Measurements from ENCODE around the gene CA11. TPM values are rescaled to one million over a fixed set of nuclear protein-coding genes. Genes with fewer than 3 reads are reported as not detected.

CA11 gene
- total RNA-seq, 1 donor from 2014 or later, result 9.5 TPM

DNA sequence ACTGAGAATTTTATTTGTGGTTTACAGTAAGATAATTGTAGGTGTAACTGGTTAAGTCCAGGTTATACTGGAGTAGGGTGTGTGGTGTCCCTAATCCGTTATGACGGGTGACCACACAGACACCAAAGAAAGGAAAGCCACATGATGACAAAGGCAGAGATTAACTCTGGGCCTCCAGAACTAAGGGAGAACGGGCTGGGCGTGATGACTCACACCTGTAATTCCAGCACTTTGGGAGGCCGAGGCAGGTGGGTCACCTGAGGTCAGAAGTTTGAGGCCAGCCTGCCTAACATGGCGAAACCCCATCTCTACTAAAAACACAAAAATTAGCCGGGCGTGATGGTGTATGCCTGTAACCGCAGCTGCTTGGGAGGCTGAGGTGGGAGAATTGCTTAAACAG lies 39.6 kb upstream of the CA11 start:
- Histone ChIP-seq H4K20me1 (ENCODE audit: insufficient read depth, low read length) (no peaks in the 10 kb centered on the region), H3K4me2 (ENCODE audit: low read length) (no peak overlapping the region), H3K9me3 (ENCODE audit: insufficient read depth, low read depth, low read length) (no peaks in the 10 kb centered on the region), H2AFZ (ENCODE audit: low read depth, low read length) (no peak overlapping the region), H3K4me1 (ENCODE audit: insufficient read depth, low read length) (peaks cover 6% of the 10 kb centered on the region), H3K36me3 (ENCODE audit: insufficient read depth, low read length) (no peaks in the 10 kb centered on the region), H3K4me3 (ENCODE audit: insufficient read depth, low read depth, low read length) (no peak overlapping the region), H3K27me3 (ENCODE audit: insufficient read depth, low read length) (peaks cover 7% of the 10 kb centered on the region), H3K9ac (ENCODE audit: low read length) (no peak overlapping the region), H3K79me2 (ENCODE audit: insufficient read depth, low read length) (no peaks in the 10 kb centered on the region), H3K27ac (ENCODE audit: low read depth, low read length) (no peak overlapping the region)
- no peaks in the 10 kb centered on the region for H3K9me3 Mint-ChIP-seq (ENCODE audit: unreplicated experiment)
- DNase-seq (ENCODE audit: low read depth) (no peak), FAIRE-seq (no peak)
- H3K27me3 Mint-ChIP-seq (ENCODE audit: low read depth, unreplicated experiment), result peaks cover 11% of the 10 kb centered on the region
- H3K4me3 Mint-ChIP-seq (ENCODE audit: unreplicated experiment), result no peak overlapping the region
- H3K4me1 Mint-ChIP-seq (ENCODE audit: low read depth, unreplicated experiment), result no peaks in the 10 kb centered on the region
- H3K27ac Mint-ChIP-seq (ENCODE audit: unreplicated experiment), result no peak overlapping the region
- no peaks in the 10 kb centered on the region for H3K36me3 Mint-ChIP-seq (ENCODE audit: low read depth, unreplicated experiment)
- TF ChIP-seq CTCF (IDR thresholded peaks at IDR 0.05; ENCODE audit: insufficient read depth, low read depth, low read length), result no peak
- no peak for TF ChIP-seq EZH2 (IDR thresholded peaks at IDR 0.05; ENCODE audit: insufficient read depth, low read length)

GRCh38 chr19:48683349-48683748 lies 37.4 kb upstream of the CA11 start:
- Histone ChIP-seq H4K20me1 (ENCODE audit: insufficient read depth, low read length) (no peaks in the 10 kb centered on the region), H3K9me3 (ENCODE audit: insufficient read depth, low read depth, low read length) (no peaks in the 10 kb centered on the region), H3K36me3 (ENCODE audit: insufficient read depth, low read length) (no peaks in the 10 kb centered on the region), H3K4me2 (ENCODE audit: low read length) (peak overlapping the region; percentile 81), H2AFZ (ENCODE audit: low read depth, low read length) (peak overlapping the region; percentile 83), H3K9ac (ENCODE audit: low read length) (peak overlapping the region; percentile 27), H3K27me3 (ENCODE audit: insufficient read depth, low read length) (peaks cover 7% of the 10 kb centered on the region), H3K27ac (ENCODE audit: low read depth, low read length) (no peak overlapping the region), H3K4me1 (ENCODE audit: insufficient read depth, low read length) (peaks cover 6% of the 10 kb centered on the region), H3K79me2 (ENCODE audit: insufficient read depth, low read length) (no peaks in the 10 kb centered on the region), H3K4me3 (ENCODE audit: insufficient read depth, low read depth, low read length) (peak overlapping the region; percentile 57)
- DNase-seq (ENCODE audit: low read depth), result peak; percentile 52
- TF ChIP-seq EZH2 (IDR thresholded peaks at IDR 0.05; ENCODE audit: insufficient read depth, low read length) (no peak), CTCF (IDR thresholded peaks at IDR 0.05; ENCODE audit: insufficient read depth, low read depth, low read length) (no peak)
- Mint-ChIP-seq H3K27me3 (ENCODE audit: low read depth, unreplicated experiment) (peaks cover 11% of the 10 kb centered on the region), H3K9me3 (ENCODE audit: unreplicated experiment) (no peaks in the 10 kb centered on the region), H3K36me3 (ENCODE audit: low read depth, unreplicated experiment) (no peaks in the 10 kb centered on the region), H3K4me3 (ENCODE audit: unreplicated experiment) (no peak overlapping the region), H3K4me1 (ENCODE audit: low read depth, unreplicated experiment) (no peaks in the 10 kb centered on the region), H3K27ac (ENCODE audit: unreplicated experiment) (no peak overlapping the region)
- no peak for FAIRE-seq

DNA sequence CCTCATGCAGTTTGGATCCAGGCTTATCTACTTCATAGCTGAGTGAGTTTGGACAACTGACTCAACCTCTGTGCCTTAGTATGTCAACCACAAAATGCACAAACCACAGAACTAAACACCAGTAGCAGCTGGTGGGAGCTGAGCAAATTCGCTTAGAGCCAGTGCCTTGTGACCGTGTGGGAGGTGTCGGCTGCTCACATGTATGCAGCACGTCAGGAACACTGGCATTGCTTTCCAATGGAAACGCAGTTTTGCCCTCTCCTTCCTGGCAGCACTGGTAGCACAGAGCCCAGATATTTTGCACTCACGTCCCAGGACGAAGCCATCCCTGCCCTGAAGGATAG lies 35.1 kb upstream of the CA11 start:
- Mint-ChIP-seq H3K4me3 (ENCODE audit: unreplicated experiment) (no peak overlapping the region), H3K4me1 (ENCODE audit: low read depth, unreplicated experiment) (no peaks in the 10 kb centered on the region), H3K36me3 (ENCODE audit: low read depth, unreplicated experiment) (no peaks in the 10 kb centered on the region), H3K9me3 (ENCODE audit: unreplicated experiment) (no peaks in the 10 kb centered on the region), H3K27ac (ENCODE audit: unreplicated experiment) (peak overlapping the region; percentile 62), H3K27me3 (ENCODE audit: low read depth, unreplicated experiment) (peaks cover 24% of the 10 kb centered on the region)
- no peaks in the 10 kb centered on the region for H3K79me2 ChIP-seq (ENCODE audit: insufficient read depth, low read length)
- H3K4me1 ChIP-seq (ENCODE audit: insufficient read depth, low read length), result peaks cover 6% of the 10 kb centered on the region
- TF ChIP-seq EZH2 (IDR thresholded peaks at IDR 0.05; ENCODE audit: insufficient read depth, low read length), result no peak
- no peak for TF ChIP-seq CTCF (IDR thresholded peaks at IDR 0.05; ENCODE audit: insufficient read depth, low read depth, low read length)
- H2AFZ ChIP-seq (ENCODE audit: low read depth, low read length), result no peak overlapping the region
- H3K9ac ChIP-seq (ENCODE audit: low read length), result no peak overlapping the region
- H3K9me3 ChIP-seq (ENCODE audit: insufficient read depth, low read depth, low read length), result no peaks in the 10 kb centered on the region
- DNase-seq (ENCODE audit: low read depth), result peak; percentile 92
- H3K4me2 ChIP-seq (ENCODE audit: low read length), result no peak overlapping the region
- no peaks in the 10 kb centered on the region for H3K36me3 ChIP-seq (ENCODE audit: insufficient read depth, low read length)
- no peak for FAIRE-seq
- H4K20me1 ChIP-seq (ENCODE audit: insufficient read depth, low read length), result no peaks in the 10 kb centered on the region
- peaks cover 10% of the 10 kb centered on the region for H3K27me3 ChIP-seq (ENCODE audit: insufficient read depth, low read length)
- H3K4me3 ChIP-seq (ENCODE audit: insufficient read depth, low read depth, low read length), result no peak overlapping the region
- H3K27ac ChIP-seq (ENCODE audit: low read depth, low read length), result no peak overlapping the region
